Measurements from ENCODE around the gene ST3GAL4. TPM values are rescaled to one million over a fixed set of nuclear protein-coding genes. Genes with fewer than 3 reads are reported as not detected.

Gene ST3GAL4
- total RNA-seq, 1 experiment from 2014 or later: 13.1 TPM

- H3K27ac ChIP-seq (ENCODE audit: low read depth, low read length): no peak overlapping the region
- H3K79me2 ChIP-seq (ENCODE audit: insufficient read depth, low read length): no peaks in the 10 kb centered on the region
- DNase-seq (ENCODE audit: low read depth, low spot score) (no peak), ATAC-seq (no peak)
- H2AFZ ChIP-seq (ENCODE audit: low read depth, low read length, poor library complexity, severe bottlenecking): no peak overlapping the region
- no peaks in the 10 kb centered on the region for H3K9me3 ChIP-seq (ENCODE audit: control insufficient read depth in 1 of 2, insufficient read depth in 1 of 2, low read depth in 1 of 2, low read length in 2 of 2)
- TF ChIP-seq ZBTB33 (IDR thresholded peaks at IDR 0.05; ENCODE audit: extremely low read depth, insufficient replicate concordance, low read length) (no peak), EZH2 (IDR thresholded peaks at IDR 0.05) (no peak), YY1 (IDR thresholded peaks at IDR 0.05; ENCODE audit: extremely low read depth, insufficient replicate concordance, low read depth, low read length) (no peak), ZFX (IDR thresholded peaks at IDR 0.05) (no peak), ZNF274 (IDR thresholded peaks at IDR 0.05; ENCODE audit: low read depth, low read length) (no peak), CEBPB (IDR thresholded peaks at IDR 0.05; ENCODE audit: low read depth) (no peak), FOSL1 (IDR thresholded peaks at IDR 0.05; ENCODE audit: low read depth) (no peak), TCF7L2 (IDR thresholded peaks at IDR 0.05; ENCODE audit: borderline replicate concordance, extremely low read depth, insufficient read depth, insufficient read length) (no peak), ELF1 (IDR thresholded peaks at IDR 0.05; ENCODE audit: borderline replicate concordance, low read depth) (no peak), CTCF (IDR thresholded peaks at IDR 0.05 in 2 of 3, conservative IDR thresholded peaks at IDR 0.05 in 1 of 3; ENCODE audit: borderline replicate concordance in 1 of 3, insufficient read depth in 1 of 3, low read depth in 2 of 3, low read length in 2 of 3) (no peak), POLR2A (IDR thresholded peaks at IDR 0.05; ENCODE audit: borderline replicate concordance, extremely low read depth, insufficient read depth, insufficient read length) (no peak), ATF3 (IDR thresholded peaks at IDR 0.05) (no peak), SIN3A (IDR thresholded peaks at IDR 0.05; ENCODE audit: low read depth) (no peak), JUND (IDR thresholded peaks at IDR 0.05) (no peak), CBX3 (IDR thresholded peaks at IDR 0.05; ENCODE audit: low read depth) (no peak), REST (IDR thresholded peaks at IDR 0.05; ENCODE audit: low read depth) (no peak), EZH2phosphoT487 (IDR thresholded peaks at IDR 0.05; ENCODE audit: borderline replicate concordance) (no peak), EGR1 (IDR thresholded peaks at IDR 0.05; ENCODE audit: low read depth) (no peak), POLR2AphosphoS5 (IDR thresholded peaks at IDR 0.05; ENCODE audit: low read depth, low read length) (no peak)
- no peaks in the 10 kb centered on the region for H3K27me3 ChIP-seq (ENCODE audit: insufficient read depth, low read length)
- intact Hi-C loops (cut with micrococcal nuclease): no loop called here
- no TSS peak for BruUV-seq (replicated peaks)
- no peaks in the 10 kb centered on the region for H3K36me3 ChIP-seq (ENCODE audit: control insufficient read depth in 1 of 2, insufficient read depth in 2 of 2, low read length in 2 of 2)
- ChIA-PET CTCF (no interaction called here), POLR2A (no interaction called here), RAD21 (ENCODE audit: low non-redundant PET in 1 of 2, low total read pairs in 2 of 2, uncharacterized antibody in 2 of 2, unreplicated experiment in 2 of 2) (no interaction called here)
- H3K4me1 ChIP-seq (ENCODE audit: control insufficient read depth in 1 of 2, insufficient read depth in 2 of 2, low read length in 2 of 2): no peaks in the 10 kb centered on the region
- no peaks in the 10 kb centered on the region for H4K20me1 ChIP-seq (ENCODE audit: insufficient read depth)
- no peak overlapping the region for H3K9ac ChIP-seq (ENCODE audit: low read length)
- H3K4me3 ChIP-seq (replicated peaks in 1 of 2; ENCODE audit: low read depth in 1 of 2, low read length in 2 of 2): no peak overlapping the region
- H3K4me2 ChIP-seq (ENCODE audit: low read length): no peak overlapping the region
- H3K9me2 ChIP-seq (ENCODE audit: insufficient read depth): no peaks in the 10 kb centered on the region
Observed at GRCh38 chr11:126384449-126385070, 29.1 kb downstream of the ST3GAL4 start.

Measured in HCT116 (cell line).